LNCAP (cell line): ENCODE data around the gene SPSB4.

Experiments
- TF ChIP-seq, protein P1 (sequence below): fragments of 450-650 bp; IDR thresholded peaks from 2 replicates; pipeline ENCODE4 v1.5.1; 2017; ENCODE audit warnings: mild to moderate bottlenecking

Gene SPSB4

DNA sequence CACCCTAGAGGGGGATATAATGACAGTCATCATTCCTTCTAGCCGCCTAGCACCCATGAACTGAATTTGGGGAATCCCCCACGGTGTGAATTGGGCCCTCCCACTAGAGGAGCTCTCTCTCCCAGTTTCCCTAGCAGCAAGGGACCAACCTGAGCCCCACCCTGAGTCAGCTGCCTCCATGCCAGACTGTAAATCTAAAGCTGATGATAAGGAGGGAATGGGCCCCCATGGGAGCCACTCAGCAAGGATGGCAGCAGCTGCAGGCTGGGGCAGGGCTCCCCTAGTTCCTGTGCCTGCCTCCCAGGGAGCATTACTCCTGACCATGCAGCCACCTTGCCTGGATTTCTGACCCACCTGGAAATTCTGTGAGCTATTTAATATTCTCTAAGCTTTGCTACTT is 123.5 kb downstream of the SPSB4 start:
- TF ChIP-seq, protein P1, sequence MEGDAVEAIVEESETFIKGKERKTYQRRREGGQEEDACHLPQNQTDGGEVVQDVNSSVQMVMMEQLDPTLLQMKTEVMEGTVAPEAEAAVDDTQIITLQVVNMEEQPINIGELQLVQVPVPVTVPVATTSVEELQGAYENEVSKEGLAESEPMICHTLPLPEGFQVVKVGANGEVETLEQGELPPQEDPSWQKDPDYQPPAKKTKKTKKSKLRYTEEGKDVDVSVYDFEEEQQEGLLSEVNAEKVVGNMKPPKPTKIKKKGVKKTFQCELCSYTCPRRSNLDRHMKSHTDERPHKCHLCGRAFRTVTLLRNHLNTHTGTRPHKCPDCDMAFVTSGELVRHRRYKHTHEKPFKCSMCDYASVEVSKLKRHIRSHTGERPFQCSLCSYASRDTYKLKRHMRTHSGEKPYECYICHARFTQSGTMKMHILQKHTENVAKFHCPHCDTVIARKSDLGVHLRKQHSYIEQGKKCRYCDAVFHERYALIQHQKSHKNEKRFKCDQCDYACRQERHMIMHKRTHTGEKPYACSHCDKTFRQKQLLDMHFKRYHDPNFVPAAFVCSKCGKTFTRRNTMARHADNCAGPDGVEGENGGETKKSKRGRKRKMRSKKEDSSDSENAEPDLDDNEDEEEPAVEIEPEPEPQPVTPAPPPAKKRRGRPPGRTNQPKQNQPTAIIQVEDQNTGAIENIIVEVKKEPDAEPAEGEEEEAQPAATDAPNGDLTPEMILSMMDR: no peak

DNA sequence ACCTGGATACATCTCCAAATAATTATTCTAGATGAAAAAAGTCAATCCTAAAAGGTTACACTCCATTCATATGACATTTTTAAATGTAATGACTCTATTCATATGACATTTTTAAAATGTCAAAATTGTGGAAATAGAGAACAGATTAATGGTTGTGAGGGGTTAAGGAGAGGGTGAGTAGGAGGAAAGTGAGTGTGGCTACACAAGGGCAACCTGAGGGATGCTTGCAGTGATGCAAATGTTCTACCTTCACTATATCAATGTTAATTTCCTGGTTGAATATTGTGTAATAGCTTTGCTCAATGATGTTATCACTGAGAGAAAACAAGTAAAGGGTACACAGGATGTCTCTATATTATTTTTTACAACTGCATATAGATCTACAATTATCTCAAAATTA is 125.6 kb downstream of the SPSB4 start:
- TF ChIP-seq, protein P1: no peak

DNA sequence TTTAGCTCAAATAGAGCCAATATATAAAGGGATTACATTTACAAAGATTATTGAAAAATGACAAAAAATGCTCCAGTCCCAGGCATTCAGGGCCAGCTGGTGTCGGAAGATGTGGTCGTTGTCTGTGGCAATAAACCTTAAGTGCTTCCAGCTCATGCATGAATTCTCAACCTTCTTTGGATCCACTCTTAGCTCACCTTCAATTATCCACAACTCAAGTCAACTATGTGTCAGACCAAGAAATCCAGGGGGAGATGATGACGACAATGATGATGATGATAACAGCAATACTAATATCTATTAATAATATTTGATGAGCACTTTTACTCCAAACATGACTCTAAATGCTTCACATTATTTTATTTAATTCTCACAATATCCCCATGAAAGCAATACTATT is 126.9 kb downstream of the SPSB4 start:
- TF ChIP-seq, protein P1: no peak

DNA sequence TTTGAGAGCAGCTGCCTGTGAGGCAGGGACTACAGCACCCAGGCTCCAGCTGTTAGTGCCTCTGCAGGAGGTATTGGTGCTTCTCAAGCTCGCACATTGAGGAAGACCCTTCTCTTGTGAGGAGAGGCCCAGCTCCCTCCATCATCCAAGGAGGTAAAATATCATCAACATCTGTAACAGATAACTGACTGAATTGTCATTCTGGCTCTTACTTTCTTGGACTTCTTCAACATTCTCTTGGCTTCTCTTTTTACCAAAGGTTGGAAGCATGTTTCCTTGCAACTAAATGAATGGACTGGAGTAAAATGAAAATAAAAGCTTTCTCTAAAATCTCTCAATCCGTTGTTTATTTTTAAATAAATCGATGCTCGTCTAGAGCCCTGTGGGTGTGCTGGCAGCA is 127.4 kb downstream of the SPSB4 start:
- TF ChIP-seq, protein P1: no peak

DNA sequence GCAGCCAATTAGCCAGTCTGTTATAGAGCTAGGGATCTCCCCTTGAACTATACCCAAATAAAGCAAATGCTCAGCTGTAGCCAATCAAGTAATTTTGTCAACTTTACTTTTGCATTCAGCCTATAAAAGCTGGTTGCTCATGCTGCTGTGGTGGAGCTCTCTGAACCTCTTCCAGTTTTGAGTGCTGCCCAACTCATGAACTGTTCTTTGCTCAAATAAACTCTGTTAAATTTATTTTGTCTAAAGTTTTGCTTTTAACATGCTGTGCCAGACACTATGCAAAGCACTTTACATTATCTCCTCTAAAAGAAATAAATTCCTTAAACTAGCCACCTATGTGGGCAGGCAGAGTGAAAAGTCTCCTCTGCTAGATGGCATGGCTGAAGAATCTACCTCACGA is 128.8 kb downstream of the SPSB4 start:
- TF ChIP-seq, protein P1: no peak

DNA sequence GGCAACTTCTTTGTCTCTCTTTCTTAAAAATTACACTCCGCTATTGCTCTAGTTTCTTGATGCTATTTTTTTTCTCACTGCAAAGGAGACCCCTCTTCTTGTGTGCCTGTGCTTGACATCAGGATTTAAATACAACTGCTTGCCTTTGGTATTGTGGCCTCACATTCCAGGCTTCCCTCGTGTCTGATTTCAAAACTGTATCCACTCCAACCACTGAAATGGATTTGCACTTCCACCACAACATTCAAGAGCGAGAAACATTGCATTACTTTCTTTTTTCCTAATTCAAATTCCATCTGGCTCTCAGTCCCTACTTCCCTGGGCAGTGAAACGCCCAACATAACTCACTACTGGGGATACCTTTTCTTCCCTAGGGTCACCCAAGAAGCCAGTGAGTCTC is 130.0 kb downstream of the SPSB4 start:
- TF ChIP-seq, protein P1: no peak

DNA sequence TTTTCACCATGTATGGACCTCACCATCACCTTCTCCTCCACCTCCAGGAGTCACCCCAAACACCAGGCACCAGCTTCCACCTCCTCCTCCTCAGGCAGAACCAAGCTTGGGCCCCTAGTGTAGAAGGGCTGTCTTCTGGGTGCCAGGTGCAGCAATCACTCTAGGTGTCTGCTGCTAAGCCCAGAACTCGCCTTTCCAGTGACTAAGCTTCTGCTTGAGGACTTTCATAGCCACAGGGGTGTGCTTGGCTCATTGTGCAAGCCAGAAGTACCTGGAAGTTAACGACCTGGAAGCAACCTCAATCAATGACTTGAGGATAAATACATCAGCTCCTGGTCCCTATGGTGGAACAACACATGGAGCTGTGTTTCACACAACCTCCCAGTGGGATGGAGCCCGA is 130.7 kb downstream of the SPSB4 start:
- TF ChIP-seq, protein P1: no peak

DNA sequence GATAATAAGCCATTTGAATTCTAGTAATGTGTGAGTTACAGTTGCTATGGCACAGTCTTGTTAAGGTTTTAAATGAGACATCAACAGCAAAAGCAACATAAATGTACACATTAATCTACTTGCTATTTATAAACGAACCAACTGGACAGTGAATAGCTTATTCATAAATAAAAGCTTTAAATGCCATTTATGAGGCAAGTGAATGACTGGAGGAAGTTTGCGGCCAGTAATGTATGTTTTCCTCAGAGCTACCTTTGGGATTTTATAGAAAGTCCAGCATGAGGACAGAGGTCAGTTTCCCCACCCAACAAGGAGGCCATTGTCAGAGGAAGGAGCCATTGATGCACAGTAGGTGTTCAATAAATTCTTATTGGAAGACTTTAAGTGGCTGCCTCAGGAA is 132.5 kb downstream of the SPSB4 start:
- TF ChIP-seq, protein P1: no peak
